CD4-positive, alpha-beta T cell (primary cell): Measurements from ENCODE around the gene ADGRL3. TPM values are rescaled to one million over a fixed set of nuclear protein-coding genes. Genes with fewer than 3 reads are reported as not detected.

ENCODE experiments used
- ATAC-seq: fragments of 200-7000 bp; cut with Tn5 transposase; one replicate; pipeline ENCODE4 v1.10.0; 2022; ENCODE audit warnings: mild to moderate bottlenecking; ENCODE audit not compliant: poor library complexity
- CTCF ChIA-PET: fragments of 350-600 bp; sonication (Branson Sonifier 250); formaldehyde crosslinking; loops from one replicate; lab custom pipeline; 2021; ENCODE audit warnings: antibody characterized with exemption, inconsistent platforms; lab: Charles Lee
- POLR2A ChIA-PET: fragments of 350-600 bp; sonication (Branson Sonifier 250); formaldehyde crosslinking; loops from one replicate; lab custom pipeline; 2021; ENCODE audit warnings: antibody characterized with exemption, inconsistent platforms; lab: Charles Lee
- DNase-seq, 14 experiments: peaks; one replicate each; pipeline ENCODE4 v3.0.0-alpha.2; 2013 to 2020; ENCODE audit warnings: mixed read lengths in 2 of 14
- H3K27ac ChIP-seq, 2 donors: one replicate each; pipeline versions ENCODE4 v1.5.1 to v1.7.0; 2013; ENCODE audit warnings: low read length in 2 of 2, low read depth in 1 of 2, mild to moderate bottlenecking in 1 of 2
- H3K27me3 ChIP-seq, 2 experiments: 1 replicate in 1 of 2; 2 replicates in 1 of 2; pipeline versions ENCODE4 v1.6.1 to v1.7.0; 2013; ENCODE audit warnings: low read length in 2 of 2, control low read depth in 1 of 2, mild to moderate bottlenecking in 1 of 2, moderate library complexity in 1 of 2; ENCODE audit not compliant: insufficient read depth in 2 of 2, control insufficient read depth in 1 of 2
- H3K36me3 ChIP-seq: one replicate; pipeline ENCODE4 v1.6.1; 2013; ENCODE audit warnings: low read length, control low read depth; ENCODE audit not compliant: insufficient read depth
- H3K4me1 ChIP-seq: one replicate; pipeline ENCODE4 v1.6.1; 2013; ENCODE audit warnings: low read length, control low read depth; ENCODE audit not compliant: insufficient read depth
- H3K4me3 ChIP-seq: one replicate; pipeline ENCODE4 v1.5.1; 2013; ENCODE audit warnings: mild to moderate bottlenecking, low read length, moderate library complexity
- H3K9me3 ChIP-seq, 2 experiments: 1 replicate in 1 of 2; 2 replicates in 1 of 2; pipeline versions ENCODE4 v1.6.1 to v1.7.0; 2013; ENCODE audit warnings: low read length in 2 of 2, mild to moderate bottlenecking in 2 of 2, control low read depth in 1 of 2, moderate library complexity in 1 of 2; ENCODE audit not compliant: control insufficient read depth in 1 of 2, insufficient read depth in 1 of 2
- H3K27ac Mint-ChIP-seq: one replicate; pipeline ENCODE4 v1.8.0; 2020; ENCODE audit warnings: mixed read lengths
- H3K27me3 Mint-ChIP-seq: one replicate; pipeline ENCODE4 v1.8.0; 2021; ENCODE audit warnings: mixed read lengths
- H3K36me3 Mint-ChIP-seq: one replicate; pipeline ENCODE4 v1.8.0; 2021; ENCODE audit warnings: low read depth, mixed read lengths
- H3K4me1 Mint-ChIP-seq: one replicate; pipeline ENCODE4 v1.8.0; 2021; ENCODE audit warnings: low read depth, mixed read lengths
- H3K4me3 Mint-ChIP-seq: one replicate; pipeline ENCODE4 v1.8.0; 2020; ENCODE audit warnings: mild to moderate bottlenecking, mixed read lengths
- H3K9me3 Mint-ChIP-seq: one replicate; pipeline ENCODE4 v1.8.0; 2020; ENCODE audit warnings: mixed read lengths
- intact Hi-C, 2 experiments: fragments of 100-400 bp; cut with DNase I in 1 of 2; cut with micrococcal nuclease in 1 of 2; formaldehyde crosslinking; loops; one replicate each; pipeline versions ENCODE4 v1.15.1 to v1.9.0; 2023 to 2025; cut with DNase I, micrococcal nuclease
- total RNA-seq, 174 experiments: library from RNA in 2 of 174; stranded (reverse) in 2 of 174; gene quantifications; one replicate each; pipeline ENCODE4 v1.2.3 and lab custom pipeline; 2021 to 2026
- TF ChIP-seq, protein P1 (sequence below): fragments of 200-600 bp; IDR thresholded peaks from one replicate; pipeline ENCODE4 v1.8.0; 2022; ENCODE audit warnings: antibody characterized with exemption, mild to moderate bottlenecking

Gene ADGRL3
- total RNA-seq, 2 experiments from 2014 or later = not detected

GRCh38 chr4:61299316-61299715 is 99.2 kb downstream of the ADGRL3 start:
- TF ChIP-seq, protein P1, sequence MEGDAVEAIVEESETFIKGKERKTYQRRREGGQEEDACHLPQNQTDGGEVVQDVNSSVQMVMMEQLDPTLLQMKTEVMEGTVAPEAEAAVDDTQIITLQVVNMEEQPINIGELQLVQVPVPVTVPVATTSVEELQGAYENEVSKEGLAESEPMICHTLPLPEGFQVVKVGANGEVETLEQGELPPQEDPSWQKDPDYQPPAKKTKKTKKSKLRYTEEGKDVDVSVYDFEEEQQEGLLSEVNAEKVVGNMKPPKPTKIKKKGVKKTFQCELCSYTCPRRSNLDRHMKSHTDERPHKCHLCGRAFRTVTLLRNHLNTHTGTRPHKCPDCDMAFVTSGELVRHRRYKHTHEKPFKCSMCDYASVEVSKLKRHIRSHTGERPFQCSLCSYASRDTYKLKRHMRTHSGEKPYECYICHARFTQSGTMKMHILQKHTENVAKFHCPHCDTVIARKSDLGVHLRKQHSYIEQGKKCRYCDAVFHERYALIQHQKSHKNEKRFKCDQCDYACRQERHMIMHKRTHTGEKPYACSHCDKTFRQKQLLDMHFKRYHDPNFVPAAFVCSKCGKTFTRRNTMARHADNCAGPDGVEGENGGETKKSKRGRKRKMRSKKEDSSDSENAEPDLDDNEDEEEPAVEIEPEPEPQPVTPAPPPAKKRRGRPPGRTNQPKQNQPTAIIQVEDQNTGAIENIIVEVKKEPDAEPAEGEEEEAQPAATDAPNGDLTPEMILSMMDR = no peak
- intact Hi-C loops = no loop called here
- no peaks in the 10 kb centered on the region for H3K36me3 ChIP-seq
- no peak overlapping the region for H3K4me3 ChIP-seq
- no peaks in the 10 kb centered on the region for H3K36me3 Mint-ChIP-seq
- no peaks in the 10 kb centered on the region for H3K4me1 ChIP-seq
- H3K9me3 ChIP-seq = peaks cover 0 to 4% of the 10 kb centered on the region in 2 experiments
- no peak overlapping the region for H3K4me3 Mint-ChIP-seq
- no peak overlapping the region for H3K27ac ChIP-seq
- no peaks in the 10 kb centered on the region for H3K4me1 Mint-ChIP-seq
- ChIA-PET POLR2A (no interaction called here), CTCF (no interaction called here)
- H3K9me3 Mint-ChIP-seq = peaks cover 5% of the 10 kb centered on the region
- no peaks in the 10 kb centered on the region for H3K27me3 Mint-ChIP-seq
- DNase-seq (no peak), ATAC-seq (no peak)
- no peaks in the 10 kb centered on the region for H3K27me3 ChIP-seq
- no peak overlapping the region for H3K27ac Mint-ChIP-seq

GRCh38 chr4:61300266-61300844 is 100.2 kb downstream of the ADGRL3 start:
- ATAC-seq = no peak
- peaks cover 5% of the 10 kb centered on the region for H3K9me3 Mint-ChIP-seq
- intact Hi-C loops = no loop called here
- ChIA-PET CTCF (no interaction called here), POLR2A (no interaction called here)
- H3K9me3 ChIP-seq = peaks cover 0 to 4% of the 10 kb centered on the region in 2 experiments
- no peaks in the 10 kb centered on the region for H3K27me3 Mint-ChIP-seq
- no peaks in the 10 kb centered on the region for H3K4me1 Mint-ChIP-seq
- no peaks in the 10 kb centered on the region for H3K27me3 ChIP-seq
- H3K4me1 ChIP-seq = no peaks in the 10 kb centered on the region
- DNase-seq = no peak
- TF ChIP-seq, protein P1 = no peak
- H3K27ac ChIP-seq = no peak overlapping the region
- no peak overlapping the region for H3K4me3 ChIP-seq
- no peak overlapping the region for H3K4me3 Mint-ChIP-seq
- H3K27ac Mint-ChIP-seq = no peak overlapping the region
- H3K36me3 Mint-ChIP-seq = no peaks in the 10 kb centered on the region
- H3K36me3 ChIP-seq = no peaks in the 10 kb centered on the region

GRCh38 chr4:61301271-61301670 is 101.1 kb downstream of the ADGRL3 start:
- Mint-ChIP-seq H3K4me1 (no peaks in the 10 kb centered on the region), H3K27ac (no peak overlapping the region), H3K36me3 (no peaks in the 10 kb centered on the region), H3K4me3 (no peak overlapping the region), H3K9me3 (peaks cover 5% of the 10 kb centered on the region), H3K27me3 (no peaks in the 10 kb centered on the region)
- ChIA-PET CTCF (no interaction called here), POLR2A (no interaction called here)
- DNase-seq (no peak), ATAC-seq (no peak)
- no peaks in the 10 kb centered on the region for H3K36me3 ChIP-seq
- TF ChIP-seq, protein P1 = no peak
- intact Hi-C loops = no loop called here
- peaks cover 0 to 7% of the 10 kb centered on the region in 2 experiments for H3K9me3 ChIP-seq
- no peak overlapping the region for H3K27ac ChIP-seq
- no peak overlapping the region for H3K4me3 ChIP-seq
- H3K4me1 ChIP-seq = no peaks in the 10 kb centered on the region
- H3K27me3 ChIP-seq = no peaks in the 10 kb centered on the region
